CD4-positive, alpha-beta T cell treated with Interleukin-15 for 4 hours (primary cell): Measurements from ENCODE around the gene ROBO3.

ENCODE experiments used
- DNase-seq: peaks from one replicate; pipeline ENCODE4 v3.0.0-alpha.2; 2020; ENCODE audit warnings: low spot score

ROBO3 gene

DNA sequence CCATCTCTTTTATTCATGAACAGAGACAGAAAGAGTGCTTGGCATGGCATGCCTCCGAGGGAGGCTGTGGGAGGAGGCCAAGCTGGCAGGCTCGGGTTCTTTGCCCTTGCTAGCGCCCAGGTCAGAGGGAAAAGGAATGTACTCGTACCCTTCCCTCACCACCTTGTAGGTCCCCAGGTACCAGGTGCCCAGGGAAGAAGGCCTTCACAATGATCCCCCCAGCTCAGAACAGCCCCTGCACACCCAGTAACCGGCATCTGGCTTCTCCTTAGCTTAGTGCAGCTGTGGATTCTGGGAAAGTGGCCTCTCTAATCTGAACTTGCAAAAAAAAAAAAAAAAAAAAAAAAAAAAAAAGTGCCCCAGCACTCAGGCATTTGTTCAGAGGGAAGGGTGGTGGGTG is 55.1 kb downstream of the ROBO3 start:
- DNase-seq, result no peak

DNA sequence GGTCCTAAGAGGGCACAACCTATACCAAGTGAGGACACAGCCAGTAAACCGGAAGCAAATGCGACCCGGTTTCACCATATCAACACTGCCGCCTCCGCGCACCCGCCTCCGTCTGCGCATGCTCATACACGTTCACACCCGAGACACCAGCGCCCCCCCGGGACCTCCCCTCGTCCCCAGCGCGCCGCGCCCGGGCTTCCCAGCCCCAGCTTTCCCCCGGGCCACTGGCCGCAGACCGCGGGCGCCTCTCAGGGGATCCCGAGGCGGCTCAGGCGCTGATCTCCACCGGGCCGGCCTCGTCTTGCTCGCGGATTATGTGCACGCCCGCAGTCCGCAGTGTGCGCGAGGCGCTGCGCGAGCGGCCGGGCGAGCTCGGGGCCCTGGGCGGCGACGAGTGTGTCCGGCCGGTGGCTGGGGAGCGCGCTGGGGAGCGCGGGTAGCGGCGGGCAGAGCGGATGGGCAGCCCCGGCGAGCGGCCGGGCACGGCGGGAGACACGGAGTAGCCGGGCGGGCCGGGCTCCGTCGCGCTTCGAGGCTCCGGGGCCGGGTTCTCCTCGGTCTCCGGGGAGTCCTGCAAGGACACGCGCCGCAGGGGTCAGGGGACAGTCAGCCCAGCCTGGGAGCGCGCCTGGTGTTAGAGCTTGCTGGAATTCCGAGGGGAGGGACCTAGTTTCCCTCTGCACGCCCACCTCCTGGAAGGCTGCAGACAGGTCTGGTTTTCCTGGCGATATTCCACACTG is 55.8 kb downstream of the ROBO3 start:
- DNase-seq, result peak; percentile 78

GRCh38 chr11:124922831-124923230 is 57.6 kb downstream of the ROBO3 start:
- no peak for DNase-seq

- no peak for DNase-seq
Measured at GRCh38 chr11:124923296-124923695, 58.1 kb downstream of the ROBO3 start.

GRCh38 chr11:124928942-124929665 is 63.9 kb downstream of the ROBO3 start:
- DNase-seq, result no peak

GRCh38 chr11:124930799-124931198 is 65.6 kb downstream of the ROBO3 start:
- DNase-seq, result no peak
